ENCODE results near the gene DHRS3. TPM values are rescaled to one million over a fixed set of nuclear protein-coding genes. Genes with fewer than 3 reads are reported as not detected.

DHRS3 gene
- total and polyA plus RNA-seq, 2 of the 13 experiments (the other 11 are each of a cell fraction or from before 2014, with no cell fraction given), result 48.5 to 90.5 TPM

DNA sequence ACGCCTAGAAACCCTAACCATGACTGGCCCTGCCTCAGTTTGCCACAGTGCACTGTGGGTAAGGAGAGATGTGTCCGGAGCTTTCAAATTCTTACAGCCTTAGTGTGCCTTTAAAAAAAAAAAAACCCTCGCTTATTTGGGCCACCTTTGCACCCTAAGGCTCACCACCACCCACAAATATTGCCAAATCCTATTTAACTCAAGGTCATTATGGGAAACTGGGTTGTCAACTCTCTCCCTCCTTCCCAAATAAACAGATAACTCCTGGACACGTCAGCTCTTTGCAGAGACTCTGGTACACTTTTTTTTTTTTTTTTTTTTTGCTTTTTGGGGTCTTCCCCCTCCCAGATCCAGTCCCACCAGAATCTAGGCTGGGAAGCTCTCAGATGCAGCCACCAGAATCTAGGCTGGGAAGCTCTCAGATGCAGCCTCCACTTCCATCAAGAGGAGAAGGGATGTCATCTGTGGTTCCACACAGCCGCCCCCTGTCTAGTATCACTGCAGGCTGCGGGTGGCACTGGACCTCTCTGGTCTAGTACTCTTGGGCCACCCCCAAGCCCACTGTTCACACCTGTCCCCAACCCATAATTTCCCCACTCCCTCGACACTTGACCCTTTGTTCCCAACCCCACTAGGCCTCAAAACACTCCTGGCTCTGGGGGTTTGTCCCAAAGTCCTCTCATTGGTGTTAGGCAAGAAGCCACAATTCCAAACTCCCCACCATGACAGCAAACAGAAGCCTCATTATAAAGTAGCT lies 3.4 kb downstream of the DHRS3 start (continued):
- no peak for TF ChIP-seq BORCS8-MEF2B (CRISPR knock-in tag; IDR thresholded peaks at IDR 0.05)
- TF ChIP-seq NR2F2 (IDR thresholded peaks at IDR 0.05; ENCODE audit: borderline replicate concordance, low read depth), result peak; percentile 42; the same call in 1 of the 2 replicates
- peak; percentile 58; the same call in 1 of the 2 replicates for TF ChIP-seq ZNF749 (CRISPR knock-in tag; IDR thresholded peaks at IDR 0.05; ENCODE audit: borderline replicate concordance)
- peak; percentile 73 for TF ChIP-seq FOXO1 (CRISPR knock-in tag; IDR thresholded peaks at IDR 0.05)
- TF ChIP-seq SOX13 (IDR thresholded peaks at IDR 0.05), result no peak
- peak in 1 of 2 experiments; percentile 85; a peak in 2 of 4 replicates for TF ChIP-seq SOX13 (CRISPR knock-in tag; conservative IDR thresholded peaks at IDR 0.05 in 1 of 2, IDR thresholded peaks at IDR 0.05 in 1 of 2)
- TF ChIP-seq, protein P1, sequence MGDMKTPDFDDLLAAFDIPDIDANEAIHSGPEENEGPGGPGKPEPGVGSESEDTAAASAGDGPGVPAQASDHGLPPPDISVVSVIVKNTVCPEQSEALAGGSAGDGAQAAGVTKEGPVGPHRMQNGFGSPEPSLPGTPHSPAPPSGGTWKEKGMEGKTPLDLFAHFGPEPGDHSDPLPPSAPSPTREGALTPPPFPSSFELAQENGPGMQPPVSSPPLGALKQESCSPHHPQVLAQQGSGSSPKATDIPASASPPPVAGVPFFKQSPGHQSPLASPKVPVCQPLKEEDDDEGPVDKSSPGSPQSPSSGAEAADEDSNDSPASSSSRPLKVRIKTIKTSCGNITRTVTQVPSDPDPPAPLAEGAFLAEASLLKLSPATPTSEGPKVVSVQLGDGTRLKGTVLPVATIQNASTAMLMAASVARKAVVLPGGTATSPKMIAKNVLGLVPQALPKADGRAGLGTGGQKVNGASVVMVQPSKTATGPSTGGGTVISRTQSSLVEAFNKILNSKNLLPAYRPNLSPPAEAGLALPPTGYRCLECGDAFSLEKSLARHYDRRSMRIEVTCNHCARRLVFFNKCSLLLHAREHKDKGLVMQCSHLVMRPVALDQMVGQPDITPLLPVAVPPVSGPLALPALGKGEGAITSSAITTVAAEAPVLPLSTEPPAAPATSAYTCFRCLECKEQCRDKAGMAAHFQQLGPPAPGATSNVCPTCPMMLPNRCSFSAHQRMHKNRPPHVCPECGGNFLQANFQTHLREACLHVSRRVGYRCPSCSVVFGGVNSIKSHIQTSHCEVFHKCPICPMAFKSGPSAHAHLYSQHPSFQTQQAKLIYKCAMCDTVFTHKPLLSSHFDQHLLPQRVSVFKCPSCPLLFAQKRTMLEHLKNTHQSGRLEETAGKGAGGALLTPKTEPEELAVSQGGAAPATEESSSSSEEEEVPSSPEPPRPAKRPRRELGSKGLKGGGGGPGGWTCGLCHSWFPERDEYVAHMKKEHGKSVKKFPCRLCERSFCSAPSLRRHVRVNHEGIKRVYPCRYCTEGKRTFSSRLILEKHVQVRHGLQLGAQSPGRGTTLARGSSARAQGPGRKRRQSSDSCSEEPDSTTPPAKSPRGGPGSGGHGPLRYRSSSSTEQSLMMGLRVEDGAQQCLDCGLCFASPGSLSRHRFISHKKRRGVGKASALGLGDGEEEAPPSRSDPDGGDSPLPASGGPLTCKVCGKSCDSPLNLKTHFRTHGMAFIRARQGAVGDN (CRISPR knock-in tag; IDR thresholded peaks at IDR 0.05), result peak; percentile 53; the same call in 1 of the 2 replicates
- TF ChIP-seq, protein P2, sequence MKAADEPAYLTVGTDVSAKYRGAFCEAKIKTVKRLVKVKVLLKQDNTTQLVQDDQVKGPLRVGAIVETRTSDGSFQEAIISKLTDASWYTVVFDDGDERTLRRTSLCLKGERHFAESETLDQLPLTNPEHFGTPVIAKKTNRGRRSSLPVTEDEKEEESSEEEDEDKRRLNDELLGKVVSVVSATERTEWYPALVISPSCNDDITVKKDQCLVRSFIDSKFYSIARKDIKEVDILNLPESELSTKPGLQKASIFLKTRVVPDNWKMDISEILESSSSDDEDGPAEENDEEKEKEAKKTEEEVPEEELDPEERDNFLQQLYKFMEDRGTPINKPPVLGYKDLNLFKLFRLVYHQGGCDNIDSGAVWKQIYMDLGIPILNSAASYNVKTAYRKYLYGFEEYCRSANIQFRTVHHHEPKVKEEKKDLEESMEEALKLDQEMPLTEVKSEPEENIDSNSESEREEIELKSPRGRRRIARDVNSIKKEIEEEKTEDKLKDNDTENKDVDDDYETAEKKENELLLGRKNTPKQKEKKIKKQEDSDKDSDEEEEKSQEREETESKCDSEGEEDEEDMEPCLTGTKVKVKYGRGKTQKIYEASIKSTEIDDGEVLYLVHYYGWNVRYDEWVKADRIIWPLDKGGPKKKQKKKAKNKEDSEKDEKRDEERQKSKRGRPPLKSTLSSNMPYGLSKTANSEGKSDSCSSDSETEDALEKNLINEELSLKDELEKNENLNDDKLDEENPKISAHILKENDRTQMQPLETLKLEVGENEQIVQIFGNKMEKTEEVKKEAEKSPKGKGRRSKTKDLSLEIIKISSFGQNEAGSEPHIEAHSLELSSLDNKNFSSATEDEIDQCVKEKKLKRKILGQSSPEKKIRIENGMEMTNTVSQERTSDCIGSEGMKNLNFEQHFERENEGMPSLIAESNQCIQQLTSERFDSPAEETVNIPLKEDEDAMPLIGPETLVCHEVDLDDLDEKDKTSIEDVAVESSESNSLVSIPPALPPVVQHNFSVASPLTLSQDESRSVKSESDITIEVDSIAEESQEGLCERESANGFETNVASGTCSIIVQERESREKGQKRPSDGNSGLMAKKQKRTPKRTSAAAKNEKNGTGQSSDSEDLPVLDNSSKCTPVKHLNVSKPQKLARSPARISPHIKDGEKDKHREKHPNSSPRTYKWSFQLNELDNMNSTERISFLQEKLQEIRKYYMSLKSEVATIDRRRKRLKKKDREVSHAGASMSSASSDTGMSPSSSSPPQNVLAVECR (CRISPR knock-in tag; IDR thresholded peaks at IDR 0.05; ENCODE audit: borderline replicate concordance), result peak; percentile 59; the same call in 1 of the 2 replicates
- peak; percentile 34; the same call in 1 of the 2 replicates for TF ChIP-seq ERF (CRISPR knock-in tag; IDR thresholded peaks at IDR 0.05)
- TF ChIP-seq IRF2 (CRISPR knock-in tag; IDR thresholded peaks at IDR 0.05), result no peak
- TF ChIP-seq, protein P3, sequence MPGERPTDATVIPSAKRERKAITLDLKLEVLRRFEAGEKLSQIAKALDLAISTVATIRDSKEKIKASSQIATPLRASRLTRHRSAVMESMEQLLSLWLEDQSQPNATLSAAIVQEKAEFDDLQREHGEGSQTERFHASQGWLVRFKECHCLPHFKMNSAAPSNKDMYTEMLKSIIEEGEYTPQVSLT (CRISPR knock-in tag; IDR thresholded peaks at IDR 0.05; ENCODE audit: borderline replicate concordance, low read depth), result peak; percentile 42; the same call in 1 of the 2 replicates
- TF ChIP-seq SP2 (CRISPR knock-in tag; IDR thresholded peaks at IDR 0.05), result peak; percentile 26; the same call in 1 of the 2 replicates
- no peak for TF ChIP-seq ZNF792 (CRISPR knock-in tag; IDR thresholded peaks at IDR 0.05)
- peak; percentile 58; the same call in 1 of the 2 replicates for TF ChIP-seq ISL2 (CRISPR knock-in tag; IDR thresholded peaks at IDR 0.05)
